ENCODE data around the gene ATP1A2.
A peak's percentile ranks its signal among the peaks of the same experiment; 100 is the strongest.
"Not testable (repeated sequence)": the region's sequence is repeated elsewhere in the genome, so short reads cannot be mapped to it uniquely, and the experiment has no call there.

ATP1A2 gene

GRCh38 chr1:160099716-160100375 lies 15.7 kb upstream of the ATP1A2 start:
- DNase-seq (ENCODE audit: low spot score): no peak

GRCh38 chr1:160101037-160101716 lies 14.4 kb upstream of the ATP1A2 start:
- DNase-seq (ENCODE audit: low spot score): peak; percentile 80

GRCh38 chr1:160101717-160102522 lies 13.6 kb upstream of the ATP1A2 start:
- DNase-seq (ENCODE audit: low spot score): no peak

- DNase-seq (ENCODE audit: low spot score): no peak
Observed at GRCh38 chr1:160103658-160104408, 11.7 kb upstream of the ATP1A2 start.

GRCh38 chr1:160104486-160104885 lies 11.1 kb upstream of the ATP1A2 start:
- DNase-seq (ENCODE audit: low spot score): no peak

GRCh38 chr1:160105155-160105554 lies 10.4 kb upstream of the ATP1A2 start:
- DNase-seq (ENCODE audit: low spot score): no peak

GRCh38 chr1:160107512-160107911 lies 8.0 kb upstream of the ATP1A2 start:
- DNase-seq (ENCODE audit: low spot score): no peak

- no peak for DNase-seq (ENCODE audit: low spot score)
Observed at GRCh38 chr1:160108888-160109662, 6.5 kb upstream of the ATP1A2 start.

GRCh38 chr1:160109686-160110085 lies 5.9 kb upstream of the ATP1A2 start:
- no peak for DNase-seq (ENCODE audit: low spot score)

GRCh38 chr1:160111462-160111861 lies 4.1 kb upstream of the ATP1A2 start:
- not testable (repeated sequence) for DNase-seq (ENCODE audit: low spot score)

GRCh38 chr1:160112357-160112756 lies 3.2 kb upstream of the ATP1A2 start:
- no peak for DNase-seq (ENCODE audit: low spot score)

GRCh38 chr1:160113407-160113806 lies 2.2 kb upstream of the ATP1A2 start:
- no peak for DNase-seq (ENCODE audit: low spot score)

GRCh38 chr1:160114085-160114484 lies 1.5 kb upstream of the ATP1A2 start:
- no peak for DNase-seq (ENCODE audit: low spot score)

- DNase-seq (ENCODE audit: low spot score): no peak
Observed at GRCh38 chr1:160116283-160117147, 956 bp downstream of the ATP1A2 start.

GRCh38 chr1:160117300-160117699 lies 1.7 kb downstream of the ATP1A2 start:
- DNase-seq (ENCODE audit: low spot score): no peak

GRCh38 chr1:160117709-160118183 lies 2.2 kb downstream of the ATP1A2 start:
- no peak for DNase-seq (ENCODE audit: low spot score)

- no peak for DNase-seq (ENCODE audit: low spot score)
Observed at GRCh38 chr1:160118928-160119327, 3.4 kb downstream of the ATP1A2 start.

GRCh38 chr1:160120797-160121196 lies 5.2 kb downstream of the ATP1A2 start:
- DNase-seq (ENCODE audit: low spot score): no peak

- no peak for DNase-seq (ENCODE audit: low spot score)
Observed at GRCh38 chr1:160121388-160121787, 5.8 kb downstream of the ATP1A2 start.

GRCh38 chr1:160122978-160123495 lies 7.5 kb downstream of the ATP1A2 start:
- DNase-seq (ENCODE audit: low spot score): no peak
